ENCODE results near the gene TARBP2. TPM values are rescaled to one million over a fixed set of nuclear protein-coding genes. Genes with fewer than 3 reads are reported as not detected.

TARBP2 gene, protein sequence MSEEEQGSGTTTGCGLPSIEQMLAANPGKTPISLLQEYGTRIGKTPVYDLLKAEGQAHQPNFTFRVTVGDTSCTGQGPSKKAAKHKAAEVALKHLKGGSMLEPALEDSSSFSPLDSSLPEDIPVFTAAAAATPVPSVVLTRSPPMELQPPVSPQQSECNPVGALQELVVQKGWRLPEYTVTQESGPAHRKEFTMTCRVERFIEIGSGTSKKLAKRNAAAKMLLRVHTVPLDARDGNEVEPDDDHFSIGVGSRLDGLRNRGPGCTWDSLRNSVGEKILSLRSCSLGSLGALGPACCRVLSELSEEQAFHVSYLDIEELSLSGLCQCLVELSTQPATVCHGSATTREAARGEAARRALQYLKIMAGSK
- 48.4 TPM for polyA plus RNA-seq (ENCODE audit: insufficient read length)
- long read RNA-seq, donor 1, transcript TARBP2-201 (9 exons, 1,867 nt) = major isoform, 10 of 15 reads
- long read RNA-seq, donor 1, partial matches to known transcripts = 0 of 15 reads
- long read RNA-seq, donor 1, other reads (novel, unspliced or antisense) = 0 of 15 reads
- long read RNA-seq, donor 2, transcript TARBP2-201 (9 exons, 1,867 nt) = major isoform, 6 of 9 reads
- long read RNA-seq, donor 2, partial matches to known transcripts = 0 of 9 reads
- long read RNA-seq, donor 2, other reads (novel, unspliced or antisense) = 0 of 9 reads
- long read RNA-seq, donor 3, partial matches to known transcripts = 0 of 5 reads
- long read RNA-seq, donor 3, other reads (novel, unspliced or antisense) = 0 of 5 reads
- long read RNA-seq, donor 4, partial matches to known transcripts = 0 of 2 reads
- long read RNA-seq, donor 4, other reads (novel, unspliced or antisense) = 0 of 2 reads
- long read RNA-seq, donor 5, transcript TARBP2-201 (9 exons, 1,867 nt) = major isoform, 9 of 14 reads
- long read RNA-seq, donor 5, partial matches to known transcripts = 0 of 14 reads
- long read RNA-seq, donor 5, other reads (novel, unspliced or antisense) = 0 of 14 reads
- long read RNA-seq, donor 6, transcript TARBP2-201 (9 exons, 1,867 nt) = major isoform, 7 of 11 reads
- long read RNA-seq, donor 6, partial matches to known transcripts = 0 of 11 reads
- long read RNA-seq, donor 6, other reads (novel, unspliced or antisense) = 0 of 11 reads
- long read RNA-seq, donor 7, transcript TARBP2-201 (9 exons, 1,867 nt) = major isoform, 12 of 26 reads
- long read RNA-seq, donor 7, partial matches to known transcripts = 8 of 26 reads
- long read RNA-seq, donor 7, other reads (novel, unspliced or antisense) = 0 of 26 reads
- long read RNA-seq, donor 8, partial matches to known transcripts = 0 of 8 reads
- long read RNA-seq, donor 8, other reads (novel, unspliced or antisense) = 0 of 8 reads

DNA sequence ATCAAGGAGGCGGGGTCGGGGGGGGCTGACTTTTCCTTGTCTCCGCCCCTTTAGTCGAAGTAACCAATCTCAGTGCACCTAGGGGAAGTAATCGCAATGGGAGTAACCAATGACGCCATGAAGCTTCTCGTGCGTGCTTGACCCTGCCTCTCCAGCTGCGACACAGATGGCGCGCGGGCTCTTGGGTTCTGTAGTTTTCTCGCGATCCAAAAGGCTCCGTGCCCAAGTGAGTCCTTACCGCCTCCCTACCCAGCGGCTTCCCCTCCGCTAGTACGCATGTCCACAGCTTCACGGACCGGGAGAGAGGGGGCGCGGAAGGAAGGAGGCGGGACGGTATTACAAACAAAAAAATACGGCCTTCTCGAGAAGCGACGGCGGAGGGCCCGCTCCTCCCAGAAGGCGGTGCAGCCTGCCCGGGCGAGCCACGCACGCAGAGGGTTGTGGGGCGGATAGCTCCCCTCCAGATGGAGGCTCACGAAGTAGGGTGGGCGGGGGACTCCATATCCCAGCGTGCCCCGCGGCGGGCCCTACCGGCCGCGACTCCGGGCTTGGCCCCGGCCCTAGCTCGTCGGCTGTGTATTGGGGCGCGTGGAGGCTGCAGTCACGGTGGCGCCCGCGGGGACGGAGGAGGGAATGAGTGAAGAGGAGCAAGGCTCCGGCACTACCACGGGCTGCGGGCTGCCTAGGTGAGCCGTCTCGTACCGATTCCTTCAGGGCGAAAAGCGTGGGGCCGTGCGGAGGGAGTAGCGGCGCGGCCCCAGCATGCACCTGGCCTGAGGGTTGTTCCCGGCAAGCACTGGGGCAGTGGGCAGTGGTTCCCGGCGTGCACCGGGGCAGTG lies at the start of gene TARBP2:
Gene TARBP2, plus strand, starts transcription at position 508 of the 839 bp plus-strand sequence. Its CDS starts 126 bp downstream, at position 634.
- peak; percentile 99 for DNase-seq

DNA sequence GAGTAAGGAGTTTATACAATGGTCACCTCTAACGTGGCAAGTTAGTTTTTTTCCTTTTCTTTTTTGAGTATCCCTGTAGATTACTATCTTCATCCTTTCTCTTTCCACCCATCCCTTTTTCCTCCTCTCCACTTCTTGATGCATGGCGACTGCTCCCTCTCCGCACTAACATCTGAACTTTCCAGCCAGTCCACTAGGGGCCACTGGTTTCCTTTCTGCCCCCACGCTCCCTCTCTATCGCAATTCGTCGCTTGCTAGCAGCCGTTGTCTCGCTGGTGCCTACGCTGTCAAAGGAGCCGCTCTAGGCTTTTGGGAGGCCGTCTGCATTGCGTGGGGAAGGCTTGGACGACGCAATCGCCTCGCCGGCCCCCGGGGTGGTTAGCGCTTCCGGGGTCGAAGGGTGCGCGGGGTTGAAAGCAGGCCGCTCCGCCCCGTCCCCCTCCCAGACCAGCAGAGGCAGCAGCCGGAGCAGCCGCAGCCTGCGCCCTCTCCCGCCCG lies 49.4 kb upstream of the TARBP2 start, which contains the start of gene PCBP2:
Gene PCBP2, plus strand, starts transcription at position 442 of the 498 bp plus-strand sequence. CDS start 2,699 bp downstream, outside the sequence.
- DNase-seq = peak; percentile 98

DNA sequence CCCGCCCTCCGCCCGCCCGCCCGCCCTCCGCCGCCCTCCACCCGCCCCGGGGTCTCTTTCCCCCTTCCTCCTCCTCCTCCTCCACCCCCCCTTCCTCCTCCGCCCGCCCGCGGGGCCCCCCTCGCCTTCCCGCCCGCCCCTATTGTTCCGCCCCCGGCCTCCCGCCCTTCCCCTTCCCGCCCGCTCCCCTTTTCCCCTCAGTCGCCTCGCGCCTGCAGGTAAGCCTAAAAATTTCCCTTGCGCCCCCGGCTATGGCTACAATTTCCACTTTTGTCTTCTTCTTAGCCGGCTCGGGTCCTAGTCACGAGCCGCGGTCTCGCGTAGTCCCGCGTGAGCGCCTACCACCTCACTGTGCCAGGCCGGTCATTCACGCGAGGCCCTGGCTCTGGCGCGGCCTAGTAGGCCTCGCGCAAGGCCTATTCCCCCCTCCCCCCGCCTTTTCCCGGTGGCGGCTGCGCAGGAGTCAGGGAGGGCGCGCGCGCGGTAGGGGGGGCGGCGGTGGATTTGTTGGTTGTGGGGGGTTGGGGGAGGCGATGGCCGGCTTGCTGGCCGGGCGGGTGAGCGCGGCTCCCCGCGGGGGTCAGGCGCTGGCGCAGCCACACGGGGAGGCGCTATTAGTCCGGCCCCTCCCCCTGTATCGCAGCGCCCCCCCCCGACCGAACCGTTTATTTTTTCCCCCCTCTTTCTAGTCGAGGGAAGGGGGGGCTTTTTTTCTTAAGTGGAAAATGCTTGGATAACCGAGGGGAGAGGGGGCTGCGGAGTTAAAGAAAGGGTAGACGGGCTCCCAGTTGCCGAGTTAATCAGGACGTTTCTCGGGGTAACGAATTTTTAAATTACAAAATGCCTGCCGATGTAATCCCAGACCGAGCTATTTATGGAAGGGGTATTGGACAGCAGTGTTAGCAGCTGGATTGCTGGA lies 48.7 kb upstream of the TARBP2 start:
- DNase-seq = peak; percentile 84

DNA sequence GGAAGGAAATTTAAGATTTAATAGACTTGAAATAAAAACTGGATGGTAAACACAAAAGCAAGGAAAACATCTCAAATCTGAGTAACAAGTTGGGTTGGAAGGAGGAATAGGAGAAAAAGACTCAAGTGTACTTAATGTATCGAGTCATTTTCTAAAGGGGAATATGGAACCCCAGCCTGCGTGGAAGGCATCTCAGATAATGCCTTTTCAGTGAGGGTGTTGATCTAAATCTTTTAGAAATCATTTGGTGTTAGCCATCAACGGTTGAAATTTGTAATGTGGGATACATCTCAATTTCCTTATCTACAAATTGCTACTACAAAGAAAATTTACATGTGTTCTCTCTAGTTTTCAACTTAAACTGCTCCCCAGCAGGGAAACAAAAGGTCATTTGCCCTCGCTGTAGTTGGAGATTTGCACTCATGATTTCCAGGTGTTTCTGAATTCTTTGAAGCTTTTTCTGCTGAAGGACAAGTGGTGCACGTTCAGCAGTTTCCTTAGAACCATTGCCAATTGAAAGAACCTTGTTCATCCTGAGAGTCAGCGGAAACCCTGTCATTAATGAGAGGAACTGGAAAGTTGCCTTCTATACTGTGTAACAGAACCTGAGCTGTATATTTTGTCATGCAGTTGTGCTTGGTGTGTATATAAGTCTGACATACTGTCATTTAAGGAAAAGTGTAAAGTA lies 47.0 kb upstream of the TARBP2 start:
- no peak for DNase-seq

DNA sequence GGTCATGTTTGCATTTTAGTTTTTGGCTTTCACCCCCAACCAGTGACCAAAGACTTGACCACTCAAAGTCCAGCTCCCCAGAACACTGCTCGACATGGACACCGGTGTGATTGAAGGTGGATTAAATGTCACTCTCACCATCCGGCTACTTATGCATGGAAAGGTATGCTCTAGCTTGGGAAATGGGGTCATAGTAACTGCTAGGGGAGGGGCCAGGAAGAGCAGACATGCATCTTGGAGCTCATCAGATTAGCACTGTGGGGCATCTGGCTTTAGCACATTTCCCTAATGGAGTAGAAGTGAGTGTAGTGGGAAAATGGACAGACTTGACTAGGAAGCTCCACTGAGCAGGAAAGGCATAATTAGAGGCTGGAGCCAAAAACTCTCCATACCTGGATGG lies 46.4 kb upstream of the TARBP2 start:
- DNase-seq = no peak

DNA sequence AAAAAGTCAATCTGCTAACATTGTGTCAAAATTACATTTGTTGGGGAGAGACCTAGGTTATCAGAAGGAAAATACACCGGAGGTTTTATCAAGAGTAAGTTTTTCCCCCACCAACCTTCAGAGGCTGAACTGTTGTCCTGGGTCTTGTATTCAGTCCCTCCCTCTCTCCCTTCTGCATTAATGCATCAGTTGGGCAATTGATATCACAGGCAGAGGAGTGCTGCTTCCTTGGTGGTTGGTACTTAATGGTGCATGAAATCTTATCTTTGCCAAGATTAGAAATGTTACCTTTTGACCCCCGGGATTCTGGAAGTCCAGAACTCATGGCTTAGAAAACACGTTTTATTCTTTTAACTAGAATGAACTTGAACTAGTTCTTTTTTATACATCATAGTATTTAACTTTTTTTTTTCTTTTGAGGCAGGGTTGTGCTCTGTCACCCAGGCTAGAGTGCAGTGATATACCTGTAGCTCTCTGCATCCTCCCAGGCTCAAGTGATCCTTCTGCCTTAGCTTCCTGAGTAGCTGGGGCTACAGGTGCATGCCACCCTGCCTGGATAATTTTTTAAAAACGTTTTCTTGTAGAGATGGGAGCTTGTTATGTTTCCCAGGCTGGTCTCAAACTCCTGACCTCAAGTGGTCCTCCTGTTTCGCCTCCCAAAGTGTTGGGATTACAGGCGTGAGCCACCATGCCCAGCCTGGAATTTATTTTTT lies 44.3 kb upstream of the TARBP2 start:
- no peak for DNase-seq

DNA sequence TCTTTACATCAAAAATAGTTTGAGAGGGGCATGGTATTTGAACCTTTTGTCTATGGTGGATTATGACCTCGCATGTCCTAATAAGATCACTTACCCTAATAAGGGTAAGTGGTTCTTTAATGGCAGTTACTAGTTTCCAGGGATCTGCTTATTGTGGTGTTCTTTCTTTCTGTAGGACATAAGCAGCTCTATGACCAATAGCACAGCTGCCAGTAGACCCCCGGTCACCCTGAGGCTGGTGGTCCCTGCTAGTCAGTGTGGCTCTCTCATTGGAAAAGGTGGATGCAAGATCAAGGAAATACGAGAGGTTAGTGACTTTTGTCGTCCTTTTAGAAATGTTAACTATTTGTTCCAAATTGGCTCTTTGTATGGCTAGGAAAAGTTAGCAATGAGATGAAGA lies 42.0 kb upstream of the TARBP2 start:
- DNase-seq = no peak

DNA sequence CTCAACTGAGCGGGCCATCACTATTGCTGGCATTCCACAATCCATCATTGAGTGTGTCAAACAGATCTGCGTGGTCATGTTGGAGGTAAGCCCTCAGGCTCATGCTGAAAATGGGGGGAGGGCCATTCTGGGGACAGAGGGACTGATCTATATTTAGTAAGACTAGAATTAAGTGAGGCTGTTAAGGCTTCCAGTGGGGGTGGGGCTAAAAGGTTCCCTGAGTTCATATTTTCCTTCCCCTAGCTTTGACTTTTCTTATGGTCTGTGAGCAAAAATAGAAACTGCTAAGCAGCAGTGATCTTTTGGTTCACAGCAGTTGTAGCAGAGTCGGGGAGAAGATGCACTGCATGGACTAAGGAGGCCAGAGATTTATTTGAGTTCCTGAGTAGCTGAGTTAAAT lies 40.0 kb upstream of the TARBP2 start:
- no peak for DNase-seq

DNA sequence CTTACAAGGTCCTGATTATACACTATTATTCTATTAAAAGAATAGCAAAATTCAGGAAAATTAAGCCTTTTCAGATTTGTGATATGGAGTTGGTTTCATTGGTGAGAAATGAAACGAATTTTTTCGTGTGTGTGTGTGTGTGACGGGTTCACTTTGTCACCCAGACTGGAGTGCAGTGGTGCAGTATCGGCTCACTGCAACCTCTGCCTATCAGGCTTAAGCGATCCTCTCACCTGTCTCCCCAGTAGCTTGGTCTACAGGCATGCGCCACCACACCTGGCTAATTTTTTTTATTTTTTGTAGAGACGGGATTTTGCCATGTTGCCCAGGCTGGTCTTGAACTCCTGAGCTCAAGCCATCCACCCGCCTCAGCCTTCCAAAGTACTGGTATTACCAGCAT lies 39.5 kb upstream of the TARBP2 start:
- no peak for DNase-seq

DNA sequence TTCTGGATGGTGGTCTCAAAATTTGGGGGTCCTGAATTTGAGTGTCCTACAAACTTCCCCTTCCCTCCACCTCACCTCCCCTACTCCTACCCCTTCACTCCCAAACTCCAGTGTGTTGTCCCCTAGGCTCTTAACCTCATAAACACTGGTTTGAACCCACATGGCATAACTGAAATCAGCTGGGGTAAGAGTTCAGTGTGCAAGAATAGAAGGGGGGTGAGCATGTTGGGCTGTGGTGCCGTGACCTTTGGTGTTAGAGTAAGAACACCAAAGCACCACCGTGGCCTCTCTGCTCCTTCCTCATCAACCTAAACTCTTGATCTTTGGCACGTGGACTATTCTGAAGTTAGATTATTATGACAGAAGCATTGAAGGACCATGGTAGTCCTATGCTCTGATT lies 38.1 kb upstream of the TARBP2 start:
- no peak for DNase-seq

DNA sequence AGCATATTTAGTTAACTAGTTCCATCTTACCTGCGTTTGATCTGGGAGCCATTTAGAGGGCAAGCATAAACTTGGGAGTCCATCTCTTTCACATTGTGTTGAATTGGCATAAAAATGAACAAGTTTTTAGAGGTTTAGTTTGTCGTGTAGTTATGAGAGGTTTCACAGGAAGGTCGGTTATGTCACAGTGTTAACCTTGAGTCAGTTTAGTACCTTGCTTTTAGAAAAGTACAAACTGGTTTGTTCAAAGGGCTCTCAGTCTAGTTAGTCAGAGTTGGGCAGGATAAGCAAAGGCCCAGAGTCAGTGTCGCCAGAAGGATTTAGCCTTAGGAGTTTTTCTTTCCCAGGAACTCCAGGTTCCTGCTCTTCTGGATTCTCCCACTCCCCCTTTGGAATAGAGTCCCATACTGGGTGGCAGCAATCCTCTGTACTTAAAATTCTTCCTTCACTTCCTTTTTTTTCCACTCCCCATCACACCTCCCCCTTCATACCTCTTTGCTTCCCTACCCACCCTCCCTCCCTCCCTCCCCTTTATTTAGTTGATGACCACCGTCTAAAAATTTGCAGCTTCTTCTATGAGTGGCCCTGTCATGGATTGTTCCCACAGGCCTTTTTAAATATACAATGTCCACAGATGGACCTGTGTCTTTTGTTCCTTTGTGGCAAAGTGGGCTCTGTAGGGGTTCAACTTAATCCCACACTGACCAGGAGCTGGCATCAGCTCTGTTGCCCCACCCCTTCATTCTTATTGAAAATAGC lies 37.1 kb upstream of the TARBP2 start:
- DNase-seq = no peak

DNA sequence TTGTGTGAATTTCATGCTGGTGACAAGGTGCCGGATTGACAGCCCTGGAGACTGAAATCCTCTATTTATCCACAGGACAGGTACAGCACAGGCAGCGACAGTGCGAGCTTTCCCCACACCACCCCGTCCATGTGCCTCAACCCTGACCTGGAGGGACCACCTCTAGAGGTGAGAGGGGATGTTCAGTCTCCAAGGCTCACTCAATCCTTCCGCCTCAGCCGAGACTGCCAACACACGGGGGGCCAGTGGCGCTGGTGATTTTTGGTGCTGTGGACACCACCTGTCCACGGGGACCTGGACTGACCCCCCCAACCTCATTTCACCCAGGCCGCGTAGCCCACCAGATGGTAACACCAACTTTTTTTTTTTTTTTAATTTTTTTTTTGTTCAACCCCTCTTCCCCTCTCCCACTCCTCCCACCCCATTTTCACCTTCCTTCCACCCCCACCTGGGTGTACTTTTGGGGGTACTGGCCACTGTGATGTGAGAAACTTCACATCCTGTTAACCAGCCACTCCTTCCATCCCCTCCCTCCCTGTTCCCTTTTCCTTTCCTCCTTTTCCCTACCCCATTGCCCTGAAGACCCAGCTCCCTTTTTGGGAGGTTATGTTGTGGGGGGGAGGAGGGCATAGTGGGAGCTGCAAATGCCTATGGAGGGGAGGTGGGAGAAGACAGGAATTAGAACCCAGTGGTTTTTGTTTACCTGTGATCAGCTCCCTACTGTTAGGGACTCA lies 36.2 kb upstream of the TARBP2 start:
- DNase-seq = no peak

DNA sequence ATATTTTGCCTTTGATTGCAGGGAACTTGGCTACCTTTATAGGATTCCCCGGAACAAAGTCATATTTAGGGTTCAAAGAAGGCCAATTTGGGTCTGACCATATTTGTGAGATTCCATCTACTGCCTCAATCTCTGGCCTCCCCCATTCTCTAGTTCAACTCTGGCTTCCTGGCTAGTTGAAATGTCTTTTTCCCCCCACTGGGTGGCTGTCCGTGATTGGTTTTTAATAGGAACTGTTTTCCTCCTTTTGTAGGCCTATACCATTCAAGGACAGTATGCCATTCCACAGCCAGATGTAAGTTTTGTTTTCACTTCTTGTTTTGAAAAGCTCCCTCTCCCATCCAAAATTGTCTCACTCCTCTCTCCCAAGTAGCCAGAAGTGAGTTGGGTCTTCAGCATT lies 35.4 kb upstream of the TARBP2 start:
- DNase-seq = no peak

DNA sequence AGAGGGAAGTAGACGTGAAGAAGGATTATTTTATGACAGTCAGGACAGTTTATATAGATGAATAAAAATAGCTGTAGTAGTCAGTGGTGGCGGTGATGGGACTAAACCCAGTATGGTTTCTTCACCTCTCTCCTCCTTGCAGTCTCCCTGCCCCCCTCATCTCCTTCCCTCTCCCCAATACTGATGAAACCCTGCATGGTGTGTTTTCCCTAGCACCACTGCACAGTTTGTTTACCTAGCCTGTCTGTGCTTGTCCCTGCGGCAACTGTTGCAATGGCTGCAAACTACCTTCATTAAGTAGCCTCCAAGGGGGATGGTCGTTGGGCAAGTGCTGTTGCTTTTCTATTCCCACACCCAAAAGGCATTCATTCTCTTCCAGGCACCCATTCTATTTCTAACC lies 34.4 kb upstream of the TARBP2 start:
- no peak for DNase-seq

DNA sequence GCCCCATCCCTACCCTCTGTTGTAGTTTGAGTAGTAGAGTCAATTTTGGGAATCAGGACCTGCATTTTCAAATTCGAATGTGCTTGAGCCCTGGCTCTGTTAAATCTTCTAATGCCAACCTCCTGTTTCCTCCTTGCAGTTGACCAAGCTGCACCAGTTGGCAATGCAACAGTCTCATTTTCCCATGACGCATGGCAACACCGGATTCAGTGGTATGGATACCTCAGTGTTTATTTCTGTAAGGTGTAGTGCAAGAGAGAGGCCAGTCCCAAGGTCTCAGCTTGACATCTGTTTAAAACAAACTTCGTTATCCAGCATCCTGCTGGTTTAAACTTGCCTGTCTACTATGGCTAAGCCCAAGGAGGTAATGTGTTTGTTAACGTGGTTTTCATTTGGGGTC lies 34.0 kb upstream of the TARBP2 start:
- no peak for DNase-seq

DNA sequence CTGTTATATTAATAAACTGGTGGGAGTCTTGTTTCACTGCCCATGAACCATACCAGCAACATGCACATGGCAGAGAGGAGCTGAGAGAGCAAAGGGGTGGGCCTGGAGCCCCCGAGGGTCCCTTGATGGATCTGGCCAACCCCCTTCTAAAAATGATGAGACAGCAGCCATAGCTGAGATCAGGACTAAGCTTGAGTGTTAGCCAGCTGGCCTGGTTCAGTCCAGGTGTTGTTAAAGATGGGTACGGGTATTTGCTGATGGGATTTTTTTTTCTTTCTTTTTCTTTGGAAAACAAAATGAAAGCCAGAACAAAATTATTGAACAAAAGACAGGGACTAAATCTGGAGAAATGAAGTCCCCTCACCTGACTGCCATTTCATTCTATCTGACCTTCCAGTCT lies 33.2 kb upstream of the TARBP2 start:
- no peak for DNase-seq

DNA sequence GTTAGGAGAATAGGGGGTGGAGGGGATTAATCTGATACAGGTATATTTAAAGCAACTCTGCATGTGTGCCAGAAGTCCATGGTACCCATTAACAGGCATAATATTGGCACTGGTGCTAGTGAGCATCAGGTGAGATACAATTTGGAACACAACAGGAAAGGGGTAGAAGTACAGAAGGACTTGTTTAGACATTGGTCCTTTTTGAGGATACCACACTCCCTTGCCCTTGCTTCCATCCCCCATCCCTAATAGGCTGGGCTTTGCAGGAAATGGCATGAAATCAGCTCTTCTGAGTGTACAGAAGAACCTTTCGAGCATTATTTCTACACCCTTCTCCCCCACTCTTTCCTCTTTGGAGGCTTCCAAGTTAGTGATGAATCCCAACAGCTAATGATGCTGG lies 32.8 kb upstream of the TARBP2 start:
- no peak for DNase-seq
